ENCODE data around the gene PGBD5. TPM values are rescaled to one million over a fixed set of nuclear protein-coding genes. Genes with fewer than 3 reads are reported as not detected.
A peak's percentile ranks its signal among the peaks of the same experiment; 100 is the strongest.

PGBD5 gene
- total and polyA plus RNA-seq, 2 experiments from 2014 or later, result 0.40 to 1.2 TPM

GRCh38 chr1:230463760-230464159, 37.6 kb upstream of the PGBD5 start:
- no peak for TF ChIP-seq CTCF (IDR thresholded peaks at IDR 0.05; ENCODE audit: low read depth, low read length)
- no peak overlapping the region for H3K27ac ChIP-seq
- no peak for DNase-seq (ENCODE audit: low read depth in 1 of 2, low spot score in 1 of 2)
- H3K36me3 ChIP-seq, result no peaks in the 10 kb centered on the region
- H3K9me3 ChIP-seq (ENCODE audit: low read depth), result no peaks in the 10 kb centered on the region
- H3K4me1 ChIP-seq (ENCODE audit: low read depth), result no peaks in the 10 kb centered on the region
- H3K4me3 ChIP-seq, result no peak overlapping the region
- H3K27me3 ChIP-seq, result no peaks in the 10 kb centered on the region

- H3K9me3 ChIP-seq (ENCODE audit: low read depth), result no peaks in the 10 kb centered on the region
- H3K4me3 ChIP-seq, result no peak overlapping the region
- H3K4me1 ChIP-seq (ENCODE audit: low read depth), result no peaks in the 10 kb centered on the region
- no peaks in the 10 kb centered on the region for H3K36me3 ChIP-seq
- no peak overlapping the region for H3K27ac ChIP-seq
- no peaks in the 10 kb centered on the region for H3K27me3 ChIP-seq
- TF ChIP-seq CTCF (IDR thresholded peaks at IDR 0.05; ENCODE audit: low read depth, low read length), result no peak
- no peak for DNase-seq (ENCODE audit: low read depth in 1 of 2, low spot score in 1 of 2)
These were observed 37.2 kb upstream of the PGBD5 start for GRCh38 chr1:230463326-230463725.

GRCh38 chr1:230459465-230459864, 33.3 kb upstream of the PGBD5 start:
- no peak overlapping the region for H3K4me3 ChIP-seq
- no peak overlapping the region for H3K27ac ChIP-seq
- H3K36me3 ChIP-seq, result no peaks in the 10 kb centered on the region
- DNase-seq (ENCODE audit: low read depth in 1 of 2, low spot score in 1 of 2), result peak in 1 of 2 donors; percentile 59
- TF ChIP-seq CTCF (IDR thresholded peaks at IDR 0.05; ENCODE audit: low read depth, low read length), result no peak
- H3K27me3 ChIP-seq, result no peaks in the 10 kb centered on the region
- H3K4me1 ChIP-seq (ENCODE audit: low read depth), result no peaks in the 10 kb centered on the region
- H3K9me3 ChIP-seq (ENCODE audit: low read depth), result no peaks in the 10 kb centered on the region

- H3K4me1 ChIP-seq (ENCODE audit: low read depth), result no peaks in the 10 kb centered on the region
- peak in 1 of 2 donors; percentile 60 for DNase-seq (ENCODE audit: low read depth in 1 of 2, low spot score in 1 of 2)
These were observed 32.4 kb upstream of the PGBD5 start for GRCh38 chr1:230458509-230458908.

GRCh38 chr1:230456478-230456877, 30.3 kb upstream of the PGBD5 start:
- H3K4me1 ChIP-seq (ENCODE audit: low read depth), result no peaks in the 10 kb centered on the region
- H3K27me3 ChIP-seq, result no peaks in the 10 kb centered on the region
- no peak for TF ChIP-seq CTCF (IDR thresholded peaks at IDR 0.05; ENCODE audit: low read depth, low read length)
- no peak overlapping the region for H3K27ac ChIP-seq
- no peaks in the 10 kb centered on the region for H3K9me3 ChIP-seq (ENCODE audit: low read depth)
- no peaks in the 10 kb centered on the region for H3K36me3 ChIP-seq
- H3K4me3 ChIP-seq, result no peak overlapping the region
- DNase-seq (ENCODE audit: low read depth in 1 of 2, low spot score in 1 of 2), result no peak

More at GRCh38 chr1:230458509-230458908, 32.4 kb upstream of the PGBD5 start:
- H3K36me3 ChIP-seq, result no peaks in the 10 kb centered on the region
- H3K4me3 ChIP-seq, result no peak overlapping the region
- H3K27me3 ChIP-seq, result no peaks in the 10 kb centered on the region
- no peak for TF ChIP-seq CTCF (IDR thresholded peaks at IDR 0.05; ENCODE audit: low read depth, low read length)
- H3K27ac ChIP-seq, result no peak overlapping the region
- H3K9me3 ChIP-seq (ENCODE audit: low read depth), result no peaks in the 10 kb centered on the region

- no peak overlapping the region for H3K4me3 ChIP-seq
- no peak for DNase-seq (ENCODE audit: low read depth in 1 of 2, low spot score in 1 of 2)
- TF ChIP-seq CTCF (IDR thresholded peaks at IDR 0.05; ENCODE audit: low read depth, low read length), result no peak
- H3K4me1 ChIP-seq (ENCODE audit: low read depth), result no peaks in the 10 kb centered on the region
- H3K27me3 ChIP-seq, result no peaks in the 10 kb centered on the region
- no peak overlapping the region for H3K27ac ChIP-seq
- H3K9me3 ChIP-seq (ENCODE audit: low read depth), result no peaks in the 10 kb centered on the region
- H3K36me3 ChIP-seq, result no peaks in the 10 kb centered on the region
These were observed 29.2 kb upstream of the PGBD5 start for GRCh38 chr1:230455291-230455690.
